ENCODE data around the gene ANKRD52.

- TF ChIP-seq CTCF (IDR thresholded peaks at IDR 0.05) (no peak), POLR2A (IDR thresholded peaks at IDR 0.05) (no peak)
Measured at GRCh38 chr12:56213878-56214277, 44.3 kb downstream of the ANKRD52 start.

All from Peyer's patch (tissue), 4 donors.